BLaER1 treated with 17β-estradiol and CSF1 and Interleukin-3, amounts not matched to agents 10 nM and 100 nM (cell line): ENCODE measurements around the gene MYH11.

ENCODE experiments used
- H3K27ac ChIP-seq, 11 experiments: shearing (Covaris generic); formaldehyde crosslinking; 2 replicates each; pipeline ENCODE4 v1.8.1; 2022
- H3K27me3 ChIP-seq, 11 experiments: shearing (Covaris generic); formaldehyde crosslinking; 2 replicates each; pipeline ENCODE4 v1.8.1; 2022
- H3K36me3 ChIP-seq, 11 experiments: shearing (Covaris generic); formaldehyde crosslinking; 2 replicates each; pipeline ENCODE4 v1.8.1; 2022
- H3K4me1 ChIP-seq, 10 experiments: shearing (Covaris generic); formaldehyde crosslinking; 2 replicates each; pipeline ENCODE4 v1.8.1; 2022
- H3K4me2 ChIP-seq, 11 experiments: shearing (Covaris generic); formaldehyde crosslinking; 2 replicates each; pipeline ENCODE4 v1.8.1; 2022
- H3K4me3 ChIP-seq, 10 experiments: shearing (Covaris generic); formaldehyde crosslinking; 2 replicates each; pipeline ENCODE4 v1.8.1; 2022
- H3K9ac ChIP-seq, 11 experiments: shearing (Covaris generic); formaldehyde crosslinking; 2 replicates each; pipeline ENCODE4 v1.8.1; 2022
- H3K9me3 ChIP-seq, 11 experiments: shearing (Covaris generic); formaldehyde crosslinking; replicated peaks in 1 of 11; 2 replicates each; pipeline ENCODE4 v1.8.1; 2022
- H4K20me1 ChIP-seq, 11 experiments: shearing (Covaris generic); formaldehyde crosslinking; 2 replicates each; pipeline ENCODE4 v1.8.1; 2022
- Cebpa-rat ChIP-seq, 11 experiments: shearing (Covaris generic); IDR thresholded peaks; 2 replicates each; pipeline ENCODE4 v1.8.1; 2022

Gene MYH11

DNA sequence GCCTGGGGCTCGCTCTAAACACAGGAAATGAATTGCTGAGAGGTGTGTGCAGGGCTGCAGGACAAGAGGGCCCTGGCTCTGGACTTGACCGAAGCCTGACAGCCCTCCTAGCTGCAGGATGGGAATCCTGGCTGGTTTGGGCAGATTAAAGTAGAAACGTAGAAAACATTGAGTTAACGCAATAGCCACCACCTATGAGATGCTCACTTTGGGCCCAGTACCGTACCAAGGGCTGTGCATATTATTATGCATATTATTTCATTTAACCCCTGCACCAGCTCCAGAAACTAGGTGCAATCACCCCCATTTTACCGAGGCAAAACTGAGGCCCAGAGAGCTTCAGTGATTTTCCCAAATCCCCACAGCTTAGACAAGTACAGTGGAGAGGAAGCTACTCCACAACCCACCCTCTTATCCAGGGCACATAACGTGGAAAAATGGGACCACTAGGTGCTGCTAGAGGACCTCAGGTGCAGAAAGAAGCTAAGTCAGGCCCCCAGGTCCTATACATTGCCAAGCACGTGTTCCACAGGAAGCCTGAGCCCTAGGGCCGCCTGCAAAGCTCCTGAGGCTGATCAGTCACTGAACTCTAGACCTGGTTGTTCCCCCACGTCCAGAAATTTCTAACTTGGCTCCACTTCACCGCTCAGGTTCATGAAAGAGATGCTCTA lies 79.2 kb downstream of the MYH11 start:
- H4K20me1 ChIP-seq = no peaks in the 10 kb centered on the region
- no peak overlapping the region for H3K4me3 ChIP-seq
- peaks cover 0 to 41% (median 21%) of the 10 kb centered on the region in 10 experiments; a peak in 16 of 20 replicates for H3K4me1 ChIP-seq
- TF ChIP-seq Cebpa-rat (IDR thresholded peaks at IDR 0.05) = no peak
- no peaks in the 10 kb centered on the region for H3K9me3 ChIP-seq
- H3K27ac ChIP-seq = peak overlapping the region in 1 of 11 experiments; percentile 37; a peak in 1 of 22 replicates
- H3K9ac ChIP-seq = 0 out of 22 replicates have a peak overlapping the region, but pooled peaks of 1 of the 11 experiments have one; percentile 9
- no peaks in the 10 kb centered on the region for H3K36me3 ChIP-seq
- H3K27me3 ChIP-seq = no peaks in the 10 kb centered on the region
- H3K4me2 ChIP-seq = peak overlapping the region in 8 of 11 experiments; percentile 41 to 75 (median 67); a peak in 15 of 22 replicates

DNA sequence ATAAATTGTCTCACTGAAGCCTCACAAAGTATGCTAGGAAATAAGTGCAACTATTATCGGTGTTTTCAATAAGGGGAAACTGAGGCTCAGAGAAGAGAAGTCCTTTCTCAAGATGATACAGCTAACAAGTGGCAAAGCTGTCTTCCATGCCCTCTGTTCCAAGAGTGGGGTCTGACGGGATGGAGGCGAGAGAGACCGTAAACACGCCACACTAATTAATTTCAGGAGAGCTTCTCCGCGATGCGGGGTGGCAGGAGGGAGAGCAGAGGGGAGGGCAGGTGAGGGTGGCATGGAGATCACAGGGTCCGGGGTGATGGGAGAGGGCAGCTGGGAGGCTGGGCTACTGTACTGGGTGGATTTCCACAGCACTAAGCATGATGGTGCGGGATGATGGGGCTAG lies 80.3 kb downstream of the MYH11 start:
- no peak for TF ChIP-seq Cebpa-rat (IDR thresholded peaks at IDR 0.05)

DNA sequence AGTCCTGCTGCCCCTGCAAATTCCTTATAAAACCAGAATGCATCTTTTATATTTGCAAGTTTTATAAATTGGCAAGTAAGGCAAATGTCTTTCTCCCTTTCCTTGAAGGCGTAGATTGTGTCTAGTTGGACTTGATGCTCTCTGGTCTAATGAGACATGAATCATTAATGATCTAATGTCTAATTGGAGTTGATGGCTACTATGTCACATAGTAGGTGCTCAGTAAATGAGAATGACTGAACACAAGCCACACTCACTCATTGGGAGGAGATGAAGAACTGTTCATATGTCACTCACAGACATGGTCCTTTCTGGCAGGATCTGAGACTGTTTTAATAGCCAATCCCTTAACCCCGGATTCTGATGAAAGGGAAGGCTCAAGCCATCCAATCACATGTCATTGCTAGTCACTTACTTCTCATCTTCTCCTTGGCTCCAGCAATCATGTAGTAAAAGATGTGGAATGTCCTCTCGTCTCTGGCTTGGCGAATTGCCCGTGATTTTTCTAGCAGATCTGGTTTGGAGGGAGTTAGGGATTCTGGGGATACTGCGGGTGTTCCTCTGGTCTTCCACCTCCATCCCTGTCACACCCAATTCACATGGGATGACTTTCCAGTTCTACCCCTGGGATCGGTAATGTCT lies 81.0 kb downstream of the MYH11 start:
- no peaks in the 10 kb centered on the region for H4K20me1 ChIP-seq
- H3K9me3 ChIP-seq = no peaks in the 10 kb centered on the region
- no peak overlapping the region for H3K27ac ChIP-seq
- no peak overlapping the region for H3K9ac ChIP-seq
- H3K4me2 ChIP-seq = no peak overlapping the region
- no peak overlapping the region for H3K4me3 ChIP-seq
- no peaks in the 10 kb centered on the region for H3K36me3 ChIP-seq
- TF ChIP-seq Cebpa-rat (IDR thresholded peaks at IDR 0.05) = no peak
- H3K27me3 ChIP-seq = no peaks in the 10 kb centered on the region
- peaks cover 0 to 36% (median 21%) of the 10 kb centered on the region in 10 experiments; a peak in 16 of 20 replicates for H3K4me1 ChIP-seq

More for the DNA sequence above, 80.3 kb downstream of the MYH11 start:
- Histone ChIP-seq H3K9ac (no peak overlapping the region), H3K27me3 (no peaks in the 10 kb centered on the region), H3K36me3 (no peaks in the 10 kb centered on the region), H4K20me1 (no peaks in the 10 kb centered on the region), H3K4me3 (no peak overlapping the region), H3K4me1 (peaks cover 0 to 40% (median 21%) of the 10 kb centered on the region in 10 experiments; a peak in 16 of 20 replicates), H3K4me2 (no peak overlapping the region), H3K9me3 (no peaks in the 10 kb centered on the region), H3K27ac (no peak overlapping the region)

DNA sequence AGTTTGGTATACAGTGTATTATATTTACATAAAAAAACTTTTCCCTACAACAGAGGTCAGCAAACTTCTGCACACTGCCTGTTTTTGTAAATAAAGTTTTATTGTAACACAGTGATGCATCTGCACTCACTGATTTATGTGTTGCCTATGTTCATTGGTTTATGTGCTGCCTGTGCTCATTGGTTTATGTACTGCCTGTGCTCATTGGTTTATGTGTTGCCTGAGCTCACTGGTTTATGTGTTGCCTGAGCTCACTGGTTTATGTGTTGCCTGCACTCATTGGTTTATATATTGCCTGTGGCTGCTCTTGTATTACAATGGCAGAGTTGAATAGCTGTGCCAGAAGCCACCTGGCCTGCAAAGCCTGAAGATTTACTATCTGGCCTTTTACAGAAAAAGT lies 81.6 kb downstream of the MYH11 start:
- TF ChIP-seq Cebpa-rat (IDR thresholded peaks at IDR 0.05) = no peak

DNA sequence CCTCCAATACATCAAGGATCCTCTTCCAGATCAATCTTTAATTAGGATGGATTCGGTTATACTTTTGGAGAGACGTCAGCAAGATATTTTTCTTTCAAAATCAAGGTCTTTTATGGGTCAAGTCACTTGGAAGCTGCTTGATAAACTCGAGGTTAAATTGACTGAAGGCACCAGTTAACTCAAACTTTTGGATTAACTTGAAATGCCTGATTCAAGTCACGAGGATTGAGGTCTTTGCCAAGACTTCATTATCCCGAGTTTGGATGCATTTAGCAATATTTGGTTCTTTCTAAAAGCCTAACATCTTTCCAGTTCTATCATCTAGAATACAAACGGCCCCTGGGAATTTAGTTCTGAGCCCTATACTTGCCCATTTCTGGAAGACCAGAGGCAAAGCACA lies 82.9 kb downstream of the MYH11 start:
- no peak overlapping the region for H3K27ac ChIP-seq
- H3K27me3 ChIP-seq = no peaks in the 10 kb centered on the region
- no peak overlapping the region for H3K4me2 ChIP-seq
- H3K4me3 ChIP-seq = no peak overlapping the region
- no peaks in the 10 kb centered on the region for H4K20me1 ChIP-seq
- peaks cover 0 to 23% (median 17%) of the 10 kb centered on the region in 10 experiments; a peak in 16 of 20 replicates for H3K4me1 ChIP-seq
- H3K9ac ChIP-seq = no peak overlapping the region
- no peaks in the 10 kb centered on the region for H3K36me3 ChIP-seq
- no peaks in the 10 kb centered on the region for H3K9me3 ChIP-seq
- no peak for TF ChIP-seq Cebpa-rat (IDR thresholded peaks at IDR 0.05)

More for the DNA sequence above, 81.6 kb downstream of the MYH11 start:
- H4K20me1 ChIP-seq = no peaks in the 10 kb centered on the region
- no peak overlapping the region for H3K4me2 ChIP-seq
- no peaks in the 10 kb centered on the region for H3K36me3 ChIP-seq
- H3K9me3 ChIP-seq = no peaks in the 10 kb centered on the region
- peaks cover 0 to 35% (median 21%) of the 10 kb centered on the region in 10 experiments; a peak in 16 of 20 replicates for H3K4me1 ChIP-seq
- no peak overlapping the region for H3K27ac ChIP-seq
- H3K4me3 ChIP-seq = no peak overlapping the region
- no peaks in the 10 kb centered on the region for H3K27me3 ChIP-seq
- no peak overlapping the region for H3K9ac ChIP-seq

GRCh38 chr16:15772579-15773293 lies 84.1 kb downstream of the MYH11 start:
- peaks cover 5 to 12% (median 11%) of the 10 kb centered on the region in 11 experiments; a peak in 20 of 22 replicates for H3K9me3 ChIP-seq
- H3K4me3 ChIP-seq = no peak overlapping the region
- H3K4me2 ChIP-seq = no peak overlapping the region
- H3K27me3 ChIP-seq = no peaks in the 10 kb centered on the region
- TF ChIP-seq Cebpa-rat (IDR thresholded peaks at IDR 0.05) = no peak
- no peaks in the 10 kb centered on the region for H3K36me3 ChIP-seq
- peaks cover 0 to 10% (median 5%) of the 10 kb centered on the region in 10 experiments; a peak in 14 of 20 replicates for H3K4me1 ChIP-seq
- no peak overlapping the region for H3K9ac ChIP-seq
- H4K20me1 ChIP-seq = no peaks in the 10 kb centered on the region
- H3K27ac ChIP-seq = no peak overlapping the region

DNA sequence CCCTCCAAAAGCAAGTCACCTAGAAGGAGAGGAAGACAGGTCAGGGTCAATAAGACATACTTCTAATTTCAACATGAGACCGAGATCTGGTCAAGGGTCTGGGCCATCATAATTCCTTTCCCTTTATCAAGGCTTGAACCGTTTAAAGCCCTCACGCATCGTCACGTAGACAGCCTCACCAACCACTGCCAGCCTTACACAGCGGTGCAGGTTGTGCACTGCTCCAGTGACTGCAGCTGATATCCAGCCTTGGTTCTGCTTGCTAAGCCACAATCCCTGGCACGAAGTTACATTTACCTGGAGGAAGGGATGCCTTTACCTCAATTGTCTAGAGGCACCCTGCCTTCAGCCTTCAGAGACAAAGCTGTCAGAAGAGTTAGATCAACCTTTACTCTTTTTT lies 85.1 kb downstream of the MYH11 start:
- no peaks in the 10 kb centered on the region for H3K27me3 ChIP-seq
- no peak for TF ChIP-seq Cebpa-rat (IDR thresholded peaks at IDR 0.05)
- H3K4me1 ChIP-seq = no peaks in the 10 kb centered on the region
- no peak overlapping the region for H3K4me2 ChIP-seq
- H3K4me3 ChIP-seq = no peak overlapping the region
- no peak overlapping the region for H3K9ac ChIP-seq
- H3K9me3 ChIP-seq = peaks cover 5 to 15% (median 11%) of the 10 kb centered on the region in 11 experiments; a peak in 20 of 22 replicates
- H3K36me3 ChIP-seq = no peaks in the 10 kb centered on the region
- no peaks in the 10 kb centered on the region for H4K20me1 ChIP-seq
- H3K27ac ChIP-seq = no peak overlapping the region

DNA sequence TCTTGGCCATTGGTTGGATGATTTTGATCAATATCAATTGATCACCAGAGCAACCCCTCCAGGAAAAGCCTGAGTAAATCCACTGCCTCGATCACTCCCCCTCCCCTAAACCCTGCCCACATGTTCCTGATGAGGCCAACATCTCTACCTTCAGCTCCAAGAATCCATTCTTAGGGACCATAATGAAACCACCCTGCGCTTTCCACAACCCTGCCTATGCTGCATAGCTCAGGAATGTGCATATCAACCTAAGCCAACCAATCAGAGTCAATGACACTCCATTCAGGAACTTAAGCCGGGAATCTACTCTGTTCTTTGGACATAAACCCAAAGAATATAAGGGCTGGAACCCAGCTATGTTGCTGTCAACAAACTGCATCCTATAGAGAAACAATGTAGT lies 86.3 kb downstream of the MYH11 start:
- Histone ChIP-seq H4K20me1 (no peaks in the 10 kb centered on the region), H3K4me2 (no peak overlapping the region), H3K9ac (no peak overlapping the region), H3K27ac (no peak overlapping the region), H3K27me3 (no peaks in the 10 kb centered on the region), H3K9me3 (peaks cover 5 to 15% (median 11%) of the 10 kb centered on the region in 11 experiments; a peak in 20 of 22 replicates), H3K4me1 (peaks cover 0 to 10% (median 6%) of the 10 kb centered on the region in 10 experiments; a peak in 13 of 20 replicates), H3K36me3 (no peaks in the 10 kb centered on the region), H3K4me3 (no peak overlapping the region)
- no peak for TF ChIP-seq Cebpa-rat (IDR thresholded peaks at IDR 0.05)

GRCh38 chr16:15770107-15770506 lies 86.7 kb downstream of the MYH11 start:
- no peak for TF ChIP-seq Cebpa-rat (IDR thresholded peaks at IDR 0.05)
- Histone ChIP-seq H3K4me3 (no peak overlapping the region), H3K4me1 (peaks cover 0 to 10% (median 6%) of the 10 kb centered on the region in 10 experiments; a peak in 13 of 20 replicates), H3K9me3 (peaks cover 5 to 15% (median 11%) of the 10 kb centered on the region in 11 experiments; a peak in 20 of 22 replicates), H3K27me3 (no peaks in the 10 kb centered on the region), H3K27ac (no peak overlapping the region), H4K20me1 (no peaks in the 10 kb centered on the region), H3K9ac (no peak overlapping the region), H3K4me2 (no peak overlapping the region), H3K36me3 (no peaks in the 10 kb centered on the region)
